GM12801 (cell line): Measurements from ENCODE around the gene EPB41L1.

ENCODE experiments used
- CTCF ChIP-seq: IDR thresholded peaks from one replicate; pipeline ENCODE4 v1.5.1; 2011; ENCODE audit warnings: control low read depth; ENCODE audit not compliant: insufficient read length; ENCODE audit errors: extremely low read depth

Gene EPB41L1

GRCh38 chr20:36273414-36274180 lies 119.1 kb downstream of the EPB41L1 start:
- no peak for TF ChIP-seq CTCF

GRCh38 chr20:36274181-36274841 lies 119.8 kb downstream of the EPB41L1 start:
- TF ChIP-seq CTCF, result no peak

- no peak for TF ChIP-seq CTCF
Observed at GRCh38 chr20:36275011-36275410, 120.5 kb downstream of the EPB41L1 start.

GRCh38 chr20:36275441-36276189 lies 121.1 kb downstream of the EPB41L1 start:
- no peak for TF ChIP-seq CTCF

- TF ChIP-seq CTCF, result no peak
Observed at GRCh38 chr20:36277546-36277945, 123.0 kb downstream of the EPB41L1 start.

- no peak for TF ChIP-seq CTCF
Observed at GRCh38 chr20:36279362-36279761, 124.8 kb downstream of the EPB41L1 start.

GRCh38 chr20:36279776-36280175 lies 125.2 kb downstream of the EPB41L1 start:
- TF ChIP-seq CTCF, result no peak
